ENCODE data around the gene RPL3.

GRCh38 chr22:39345231-39345630 lies 25.8 kb upstream of the RPL3 start:
- no peak for TF ChIP-seq CTCF (conservative IDR thresholded peaks at IDR 0.05; ENCODE audit: low read depth, low read length)
- TF ChIP-seq RCOR1 (IDR thresholded peaks at IDR 0.05; ENCODE audit: insufficient replicate concordance, low read length) = no peak
- TF ChIP-seq CEBPB (IDR thresholded peaks at IDR 0.05; ENCODE audit: low read depth, low read length) = peak; percentile 25; the same call in 1 of the 2 replicates
- no peak for TF ChIP-seq RFX5 (IDR thresholded peaks at IDR 0.05; ENCODE audit: low read depth, low read length)
- TF ChIP-seq MAZ (IDR thresholded peaks at IDR 0.05; ENCODE audit: borderline replicate concordance, low read depth, low read length) = no peak
- no peak for TF ChIP-seq POLR2A (IDR thresholded peaks at IDR 0.05; ENCODE audit: low read depth, low read length)
- no peak for TF ChIP-seq MXI1 (IDR thresholded peaks at IDR 0.05; ENCODE audit: borderline replicate concordance, low read depth, low read length)
- TF ChIP-seq SMC3 (IDR thresholded peaks at IDR 0.05; ENCODE audit: low read depth, low read length) = no peak
- TF ChIP-seq CHD1 (IDR thresholded peaks at IDR 0.05; ENCODE audit: low read depth, low read length) = no peak
- TF ChIP-seq FOS (IDR thresholded peaks at IDR 0.05; ENCODE audit: low read depth, low read length) = no peak
- no peak for TF ChIP-seq RAD21 (IDR thresholded peaks at IDR 0.05; ENCODE audit: low read length)

Measured in IMR-90 (cell line).